Fibroblast of skin of back (primary cell): ENCODE measurements around the gene PDHB.

Experiments
- DNase-seq: peaks from one replicate; pipeline ENCODE4 v3.0.0-alpha.2; 2013

PDHB gene

GRCh38 chr3:58398669-58399333 is 34.8 kb downstream of the PDHB start:
- no peak for DNase-seq

GRCh38 chr3:58394339-58394738 is 39.3 kb downstream of the PDHB start:
- no peak for DNase-seq

- DNase-seq = no peak
Observed at GRCh38 chr3:58392181-58392580, 41.5 kb downstream of the PDHB start.

GRCh38 chr3:58391156-58391865 is 42.3 kb downstream of the PDHB start:
- DNase-seq = no peak

- DNase-seq = peak; percentile 79
Observed at GRCh38 chr3:58388550-58389091, 45.0 kb downstream of the PDHB start.

GRCh38 chr3:58387650-58388546 is 45.7 kb downstream of the PDHB start:
- no peak for DNase-seq

GRCh38 chr3:58386626-58387365 is 46.8 kb downstream of the PDHB start:
- DNase-seq = peak; percentile 91

- no peak for DNase-seq
Observed at GRCh38 chr3:58384381-58385090, 49.1 kb downstream of the PDHB start.

- DNase-seq = peak; percentile 99
Observed at GRCh38 chr3:58383904-58384303, 49.7 kb downstream of the PDHB start.

- DNase-seq = peak; percentile 43
Observed at GRCh38 chr3:58383476-58383875, 50.2 kb downstream of the PDHB start.

- DNase-seq = no peak
Observed at GRCh38 chr3:58379351-58380073, 54.1 kb downstream of the PDHB start.

- no peak for DNase-seq
Observed at GRCh38 chr3:58377750-58378149, 55.9 kb downstream of the PDHB start.
